Measurements from ENCODE around the gene MRPS34.
"Not testable (repeated sequence)": the region's sequence is repeated elsewhere in the genome, so short reads cannot be mapped to it uniquely, and the experiment has no call there.

MRPS34 gene

GRCh38 chr16:1749152-1750117 is 23.5 kb downstream of the MRPS34 start:
- no peak for DNase-seq (ENCODE audit: low spot score)

DNA sequence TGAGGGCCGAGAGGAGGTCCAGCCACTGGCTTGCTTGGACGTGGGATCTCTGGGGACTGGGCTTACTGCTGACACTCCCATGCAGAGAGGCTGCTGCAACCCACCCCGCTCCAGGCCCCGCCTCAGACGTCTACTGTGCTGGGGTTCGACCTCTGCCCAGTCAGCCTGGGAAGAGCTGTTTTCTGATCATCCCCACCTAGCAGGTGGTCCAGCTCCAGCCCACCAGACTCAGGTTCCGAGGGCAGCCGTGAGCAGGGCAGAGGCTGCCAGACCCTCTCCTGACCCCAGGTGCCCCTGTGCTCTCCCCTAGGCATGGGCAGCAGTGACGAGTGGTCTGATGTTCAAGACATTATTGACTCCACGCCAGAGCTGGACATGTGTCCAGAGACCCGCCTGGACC is 25.0 kb downstream of the MRPS34 start:
- no peak for DNase-seq (ENCODE audit: low spot score)

- no peak for DNase-seq (ENCODE audit: low spot score)
Measured at GRCh38 chr16:1746693-1747195, 26.2 kb downstream of the MRPS34 start.

GRCh38 chr16:1745900-1746692 is 26.8 kb downstream of the MRPS34 start:
- DNase-seq (ENCODE audit: low spot score), result no peak

DNA sequence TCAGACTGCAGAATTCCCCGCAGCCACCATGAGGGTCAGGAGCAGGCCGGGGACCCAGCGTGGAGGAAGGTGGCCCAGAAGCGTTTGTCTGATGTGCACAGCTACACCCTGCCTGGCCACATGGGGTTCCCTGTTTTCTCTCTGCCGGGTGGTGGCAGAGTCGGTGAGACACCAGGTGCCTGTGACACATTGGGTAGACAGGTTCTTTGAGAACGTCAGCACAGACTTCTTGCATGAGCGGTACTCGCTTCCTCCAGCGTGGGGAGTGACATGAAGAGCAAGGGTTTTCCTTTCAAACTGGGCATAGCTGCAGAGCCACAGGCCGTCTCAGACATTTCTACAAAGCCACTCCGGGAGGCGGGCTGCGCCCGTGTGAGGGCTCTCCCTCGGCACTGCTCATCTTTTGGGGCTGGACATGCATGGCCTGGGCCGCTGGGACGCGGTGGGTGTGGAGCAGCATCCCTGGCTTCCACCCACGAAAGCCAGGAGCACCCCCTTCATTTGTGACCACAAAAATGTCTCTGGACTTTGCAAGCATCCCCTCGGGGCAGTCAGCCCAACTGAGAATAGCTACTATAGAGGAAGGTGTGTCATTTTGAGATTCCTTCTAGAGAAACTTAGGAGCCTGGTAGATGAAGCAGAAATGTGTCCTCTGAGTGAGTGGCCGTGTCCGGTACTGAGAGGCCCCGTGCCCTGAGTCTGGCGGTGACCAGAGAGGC is 27.6 kb downstream of the MRPS34 start:
- no peak for DNase-seq (ENCODE audit: low spot score)

- no peak for DNase-seq (ENCODE audit: low spot score)
Measured at GRCh38 chr16:1744338-1744840, 28.5 kb downstream of the MRPS34 start.

DNA sequence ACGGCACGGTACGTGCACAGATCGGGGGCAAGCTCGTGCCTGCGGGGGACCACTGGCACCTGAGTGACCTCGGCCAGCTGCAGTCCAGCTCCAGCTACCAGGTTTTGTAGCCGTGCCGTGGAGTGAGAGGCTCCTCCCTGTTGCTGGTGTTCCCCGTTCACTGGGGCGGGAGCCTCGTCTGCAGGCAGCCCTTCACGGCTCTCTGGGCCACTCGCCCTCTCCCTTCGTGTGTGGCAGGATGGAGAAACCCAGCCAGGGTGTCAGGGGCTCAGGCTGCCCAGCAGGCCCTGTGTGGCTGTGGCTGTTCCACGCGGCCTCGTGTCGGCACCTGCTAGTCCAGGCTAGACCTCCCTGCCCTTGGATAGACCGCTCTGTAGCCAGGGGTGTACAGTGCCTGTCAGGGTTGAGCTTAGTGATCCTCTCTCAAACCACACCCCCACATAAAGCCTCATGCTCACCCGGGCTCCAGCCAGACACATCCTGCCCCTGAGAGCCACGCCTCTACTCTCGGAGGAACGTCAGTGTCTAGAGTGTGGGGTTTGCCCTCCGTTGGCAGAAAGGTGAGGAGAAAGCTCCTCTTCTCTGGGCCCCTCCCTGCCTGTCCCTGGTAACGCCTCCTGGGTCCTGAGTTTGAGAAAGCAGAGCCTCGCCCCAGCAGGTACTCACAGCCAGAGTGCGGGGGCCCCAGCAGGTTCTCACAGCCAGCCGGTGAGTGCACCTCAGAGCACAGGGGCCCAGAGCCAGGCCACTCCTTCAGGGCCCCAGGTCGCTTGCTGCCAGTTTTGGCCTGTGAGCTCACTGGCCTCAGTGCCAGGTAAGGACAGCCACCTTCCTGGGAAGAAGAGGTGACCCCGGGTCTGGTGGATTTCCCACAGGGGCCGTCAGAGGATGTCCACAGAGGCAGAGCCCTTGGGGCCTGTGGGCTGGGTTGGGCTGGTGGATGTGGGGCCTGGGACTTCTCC is 29.3 kb downstream of the MRPS34 start:
- DNase-seq (ENCODE audit: low spot score), result no peak

DNA sequence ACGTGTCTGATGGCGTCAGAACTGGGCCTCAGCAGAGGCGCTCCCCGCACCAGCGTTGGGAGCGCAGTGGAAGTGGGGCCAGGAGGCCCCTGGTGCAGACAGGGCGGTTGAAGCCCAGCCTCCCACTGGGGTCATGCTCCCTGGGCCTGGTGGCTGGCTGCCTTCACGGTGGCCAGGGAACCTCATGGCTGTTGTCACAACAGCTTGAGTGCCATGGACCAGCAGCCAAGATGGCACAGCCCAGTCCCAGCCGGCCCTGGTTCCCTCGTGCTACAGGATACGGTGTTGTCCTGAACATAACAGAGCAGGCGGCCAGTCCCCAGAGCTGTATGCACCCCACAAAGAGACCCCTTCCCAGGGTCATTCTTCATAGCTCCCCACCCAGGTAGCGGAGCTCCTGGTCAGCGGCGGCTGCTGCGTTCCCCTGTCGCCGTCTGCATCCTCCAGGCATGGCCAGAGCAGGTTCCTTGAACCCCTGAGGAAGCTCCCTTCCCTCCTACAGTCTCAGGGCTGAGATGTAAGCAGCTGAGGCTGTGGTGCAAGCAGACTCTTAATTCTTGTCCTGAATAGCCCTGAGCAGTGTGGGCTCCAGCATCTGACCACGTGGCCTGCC is 31.3 kb downstream of the MRPS34 start:
- no peak for DNase-seq (ENCODE audit: low spot score)

DNA sequence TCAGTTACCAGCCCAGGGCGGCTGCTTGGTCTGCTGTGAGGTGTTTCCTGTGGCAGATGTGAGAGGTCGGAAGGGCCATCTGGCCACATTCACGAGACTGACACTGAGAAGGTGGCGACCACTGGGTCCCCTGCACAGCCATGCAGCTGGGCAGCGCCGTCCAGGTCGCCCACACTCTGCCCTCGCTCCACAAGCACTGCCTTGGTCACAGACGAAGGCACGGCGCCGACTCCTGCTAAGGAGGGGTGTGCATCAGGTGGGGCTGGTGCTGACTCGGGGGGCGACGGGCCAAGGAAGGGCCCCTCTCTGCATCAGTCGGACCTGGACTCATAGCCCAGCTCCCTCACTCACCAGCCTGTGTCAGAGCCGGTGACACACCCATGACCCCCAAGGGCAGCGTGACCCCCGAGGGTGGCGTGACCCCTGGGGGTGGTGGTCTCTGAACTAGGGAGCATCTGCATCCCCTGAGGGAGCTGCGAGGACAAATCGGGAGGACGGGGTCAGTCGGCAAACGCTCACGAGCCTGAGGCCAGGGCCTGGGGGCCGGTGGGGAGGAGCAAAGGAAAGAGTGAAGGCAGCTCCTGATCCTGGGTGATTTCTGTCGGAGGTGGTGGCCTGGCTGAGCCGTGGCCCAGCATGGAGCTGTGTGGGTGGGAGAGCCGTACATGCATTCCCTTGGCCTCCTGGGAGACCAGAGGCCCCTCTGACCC is 32.0 kb downstream of the MRPS34 start:
- no peak for DNase-seq (ENCODE audit: low spot score)

- no peak for DNase-seq (ENCODE audit: low spot score)
Measured at GRCh38 chr16:1740234-1740633, 32.7 kb downstream of the MRPS34 start.

- no peak for DNase-seq (ENCODE audit: low spot score)
Measured at GRCh38 chr16:1734816-1735215, 38.1 kb downstream of the MRPS34 start.

DNA sequence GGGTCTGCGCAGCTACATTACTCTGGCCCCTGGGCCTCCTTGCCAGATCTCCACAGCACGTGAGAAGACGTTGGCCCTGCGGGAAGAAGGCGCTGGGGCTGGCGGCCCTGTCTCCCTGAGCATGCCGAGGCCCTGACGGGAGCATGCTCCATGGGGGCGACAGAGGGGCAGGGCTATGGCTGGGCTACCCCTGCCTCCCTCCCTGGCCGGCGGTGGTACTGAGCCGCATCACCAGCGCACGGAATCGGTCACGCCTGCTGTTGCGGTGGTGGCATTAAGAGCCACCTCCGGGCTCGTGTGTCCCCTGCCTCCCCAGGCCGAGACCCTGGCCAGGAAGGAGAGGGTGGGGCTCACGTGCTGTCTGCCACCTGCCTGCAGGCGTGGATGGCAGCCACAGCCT is 38.8 kb downstream of the MRPS34 start:
- no peak for DNase-seq (ENCODE audit: low spot score)

DNA sequence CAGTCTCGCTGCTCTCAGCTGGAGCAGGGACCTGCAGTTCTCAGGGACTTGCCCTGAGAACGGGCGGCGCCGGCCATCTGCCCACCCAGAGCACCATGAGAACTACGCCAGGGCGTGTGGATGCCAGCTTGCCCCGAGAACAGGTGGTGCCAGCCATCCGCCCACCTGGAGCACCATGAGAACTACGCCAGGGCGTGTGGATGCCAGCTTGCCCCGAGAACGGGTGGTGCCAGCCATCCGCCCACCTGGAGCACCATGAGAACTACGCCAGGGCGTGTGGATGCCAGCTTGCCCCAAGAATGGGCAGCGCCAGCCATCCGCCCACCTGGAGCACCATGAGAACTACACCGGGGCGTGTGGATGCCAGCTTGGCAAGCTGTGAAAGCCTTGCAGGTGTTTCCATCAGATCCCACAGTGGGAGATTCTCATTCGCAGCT is 40.4 kb downstream of the MRPS34 start:
- not testable (repeated sequence) for DNase-seq (ENCODE audit: low spot score)

GRCh38 chr16:1732071-1732470 is 40.9 kb downstream of the MRPS34 start:
- no peak for DNase-seq (ENCODE audit: low spot score)

- no peak for DNase-seq (ENCODE audit: low spot score)
Measured at GRCh38 chr16:1731603-1732002, 41.3 kb downstream of the MRPS34 start.

DNA sequence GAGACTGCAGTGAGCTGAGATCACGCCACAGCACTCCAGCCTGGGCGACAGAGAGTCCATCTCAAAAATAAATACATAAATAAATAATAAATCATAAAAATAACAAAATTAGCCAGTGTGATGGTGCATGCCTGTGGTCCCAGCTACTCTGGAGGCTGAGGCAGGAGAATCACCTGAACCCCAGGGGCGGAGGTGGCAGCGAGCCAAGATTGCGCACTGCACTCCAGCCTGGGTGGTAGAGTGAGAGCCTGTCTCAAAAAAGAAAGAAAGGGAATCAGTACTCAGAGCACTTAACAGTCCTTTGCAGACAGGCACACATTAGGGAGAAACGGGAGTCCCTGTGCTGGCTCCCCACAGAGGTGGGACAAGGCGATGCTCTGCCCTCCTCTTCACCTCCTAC is 41.9 kb downstream of the MRPS34 start:
- DNase-seq (ENCODE audit: low spot score), result no peak

DNA sequence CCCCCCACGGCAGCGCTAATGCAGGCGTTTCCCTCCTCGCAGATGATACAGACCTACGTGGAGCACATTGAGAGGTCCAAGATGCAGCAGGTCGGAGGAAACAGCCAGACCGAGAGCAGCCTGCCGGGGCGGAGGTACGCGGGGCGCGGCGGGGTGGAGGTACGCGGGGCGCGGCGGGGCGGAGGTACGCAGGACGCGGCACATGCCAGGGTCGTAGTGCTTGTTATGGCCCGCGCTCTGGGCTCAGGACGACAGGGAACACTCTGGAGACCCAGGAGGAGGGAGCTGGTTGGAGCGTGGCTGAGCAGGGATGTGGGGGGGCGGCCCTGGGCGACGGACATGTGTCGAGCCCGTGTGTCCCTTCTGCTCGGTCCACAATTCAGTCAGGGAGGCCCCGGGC is 43.5 kb downstream of the MRPS34 start:
- DNase-seq (ENCODE audit: low spot score), result no peak

DNA sequence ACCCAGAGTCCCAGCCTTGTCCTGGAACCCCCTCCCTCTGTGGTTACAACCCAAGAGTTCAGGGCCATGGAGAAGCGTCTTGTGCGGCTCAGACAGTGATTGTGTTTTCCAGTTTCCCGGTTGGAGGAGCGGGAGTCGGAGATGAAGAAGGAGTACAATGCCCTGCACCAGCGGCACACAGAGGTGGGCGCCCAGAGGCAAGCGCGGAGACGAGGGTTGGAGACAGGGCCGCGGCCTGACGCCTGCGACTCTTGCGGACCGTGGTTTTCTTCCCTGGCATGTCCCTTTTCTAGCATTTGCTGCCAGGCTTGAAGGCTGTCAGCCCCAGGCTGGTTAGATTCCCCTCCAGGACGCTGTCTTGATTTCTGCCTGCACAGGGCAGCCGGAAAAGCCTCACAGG is 43.9 kb downstream of the MRPS34 start:
- no peak for DNase-seq (ENCODE audit: low spot score)

Measured in D341Med (cell line).